SJSA1 (cell line): ENCODE measurements around the gene ANKLE1. TPM values are rescaled to one million over a fixed set of nuclear protein-coding genes. Genes with fewer than 3 reads are reported as not detected.

Experiments
- DNase-seq, 2 experiments: peaks; one replicate each; pipeline ENCODE4 v3.0.0-alpha.2; 2015 to 2020; ENCODE audit warnings: low spot score in 2 of 2, low read depth in 1 of 2
- H3K27ac ChIP-seq: fragments of 250-450 bp; sonication (Bioruptor Pico); 2 replicates; pipeline ENCODE4 v1.5.1; 2020; ENCODE audit warnings: mild to moderate bottlenecking, moderate library complexity
- H3K27me3 ChIP-seq: fragments of 250-450 bp; sonication (Bioruptor Pico); replicated peaks from 2 replicates; pipeline ENCODE4 v1.5.1; 2020; ENCODE audit warnings: mild to moderate bottlenecking, moderate library complexity
- H3K36me3 ChIP-seq: fragments of 250-450 bp; sonication (Bioruptor Pico); 2 replicates; pipeline ENCODE4 v1.5.1; 2020; ENCODE audit warnings: mild to moderate bottlenecking
- H3K4me1 ChIP-seq: fragments of 250-450 bp; sonication (Bioruptor Pico); replicated peaks from 2 replicates; pipeline ENCODE4 v1.6.1; 2021; ENCODE audit warnings: mild to moderate bottlenecking
- H3K4me3 ChIP-seq: fragments of 250-450 bp; sonication (Bioruptor Pico); 2 replicates; pipeline ENCODE4 v1.5.1; 2020; ENCODE audit warnings: mild to moderate bottlenecking
- H3K9me3 ChIP-seq: fragments of 250-450 bp; sonication (Bioruptor Pico); replicated peaks from 2 replicates; pipeline ENCODE4 v1.5.1; 2020; ENCODE audit warnings: mild to moderate bottlenecking
- total RNA-seq: library from RNA; depleted of rRNA; stranded (reverse); fragments of >200 nt; shearing (Covaris generic); gene quantifications from 2 replicates; pipeline ENCODE4 v1.2.3, GENCODE V29; 2014

ANKLE1 gene
- total RNA-seq, 1 experiment from 2014 or later = 0.16 TPM

DNA sequence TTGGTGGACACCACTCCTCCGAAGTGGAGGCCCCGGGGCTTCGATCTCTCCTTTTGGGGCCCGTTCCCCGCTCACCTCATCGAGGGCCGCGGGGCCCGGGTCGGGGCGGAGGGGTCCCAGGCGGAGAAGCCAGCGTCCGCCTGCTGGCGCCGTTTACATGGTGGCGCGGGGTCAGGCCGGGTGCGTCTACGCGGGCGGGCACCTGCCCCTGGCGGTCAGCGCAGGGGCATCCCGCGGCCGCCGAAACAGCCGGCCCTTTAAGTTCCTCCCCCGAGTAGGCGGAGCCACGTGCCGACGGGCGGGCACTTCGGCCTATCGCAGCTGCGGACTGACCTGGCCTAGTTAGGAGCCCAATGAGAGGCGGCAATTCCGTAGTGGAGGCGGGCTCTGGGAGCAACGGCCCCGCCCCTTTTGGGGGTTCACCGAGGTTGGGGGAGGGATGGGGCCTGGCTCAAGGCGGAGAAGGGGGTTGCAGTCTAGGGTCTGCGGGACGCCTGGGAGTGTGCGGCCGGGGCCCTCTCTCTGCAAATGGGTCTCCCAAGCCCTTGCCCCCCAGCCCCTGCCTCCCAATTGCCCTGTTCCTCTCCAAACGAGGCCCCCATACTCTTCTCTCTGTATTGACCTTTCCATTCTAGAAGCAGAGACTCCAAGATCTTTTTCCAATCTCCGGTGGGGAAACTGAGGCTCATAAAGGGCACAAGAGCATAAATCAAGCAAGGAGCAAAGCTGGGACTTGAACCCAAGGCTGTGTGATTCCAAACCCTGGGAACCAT is 21.7 kb downstream of the ANKLE1 start, which contains the start of gene ABHD8:
Gene ABHD8 (minus strand): TSS at position 259 of the 773 bp plus-strand sequence. CDS start 1,809 bp downstream, outside the sequence.
- peak; percentile 81 to 95 for DNase-seq
- H3K27me3 ChIP-seq = no peaks in the 10 kb centered on the region
- no peak within 1 kb of the TSS for H3K27ac ChIP-seq
- peaks cover 11% of the 10 kb centered on the region for H3K4me1 ChIP-seq
- H3K4me3 ChIP-seq = peak within 1 kb of the TSS; percentile 41
- H3K9me3 ChIP-seq = no peaks in the 10 kb centered on the region
- H3K36me3 ChIP-seq = no peaks in the 10 kb centered on the region

DNA sequence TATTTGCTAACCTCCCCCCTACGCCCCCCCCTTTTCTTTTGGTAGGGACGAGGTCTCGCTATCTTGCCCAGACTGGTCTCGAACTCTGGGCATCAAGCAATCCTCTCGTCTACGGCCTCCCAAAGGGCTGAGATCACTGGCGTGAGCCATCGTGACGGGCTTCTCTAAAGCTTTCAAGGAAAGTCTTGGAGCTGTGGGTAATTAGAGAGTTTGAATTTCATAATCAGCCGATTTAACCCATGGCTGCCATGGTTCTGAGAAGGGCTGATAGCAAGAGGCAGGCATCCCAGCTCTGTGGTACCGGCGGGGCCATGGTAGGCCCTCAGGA is 22.2 kb downstream of the ANKLE1 start:
- H3K4me1 ChIP-seq = peaks cover 11% of the 10 kb centered on the region
- H3K4me3 ChIP-seq = no peak overlapping the region
- no peak for DNase-seq
- no peaks in the 10 kb centered on the region for H3K36me3 ChIP-seq
- no peak overlapping the region for H3K27ac ChIP-seq
- H3K9me3 ChIP-seq = no peaks in the 10 kb centered on the region
- H3K27me3 ChIP-seq = no peaks in the 10 kb centered on the region

GRCh38 chr19:17304386-17305215 is 22.9 kb downstream of the ANKLE1 start:
- Histone ChIP-seq H3K4me3 (no peak overlapping the region), H3K4me1 (peaks cover 11% of the 10 kb centered on the region), H3K27me3 (no peaks in the 10 kb centered on the region), H3K27ac (no peak overlapping the region), H3K9me3 (no peaks in the 10 kb centered on the region), H3K36me3 (peaks cover 2% of the 10 kb centered on the region; the same call in 1 of the 2 replicates)
- no peak for DNase-seq

DNA sequence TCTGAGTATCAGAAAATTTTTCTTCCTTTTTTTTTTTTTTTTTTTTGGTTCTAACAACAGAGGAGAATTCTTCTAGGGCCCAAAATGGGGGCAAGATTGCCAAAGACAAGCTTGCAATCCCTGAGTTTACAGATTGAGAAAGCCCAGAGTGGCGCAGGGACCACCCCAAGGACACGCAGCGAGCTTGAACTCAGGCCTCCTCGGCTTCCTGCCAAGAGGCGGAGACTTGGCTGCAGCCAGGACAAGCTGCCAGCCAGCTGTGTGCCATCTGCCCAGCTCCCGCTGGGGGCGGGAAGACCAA is 23.5 kb downstream of the ANKLE1 start:
- Histone ChIP-seq H3K9me3 (no peaks in the 10 kb centered on the region), H3K27me3 (no peaks in the 10 kb centered on the region), H3K27ac (no peak overlapping the region), H3K4me3 (peak overlapping the region; percentile 58; the same call in 1 of the 2 replicates), H3K4me1 (peaks cover 14% of the 10 kb centered on the region), H3K36me3 (peaks cover 6% of the 10 kb centered on the region; the same call in 1 of the 2 replicates)
- DNase-seq = no peak

DNA sequence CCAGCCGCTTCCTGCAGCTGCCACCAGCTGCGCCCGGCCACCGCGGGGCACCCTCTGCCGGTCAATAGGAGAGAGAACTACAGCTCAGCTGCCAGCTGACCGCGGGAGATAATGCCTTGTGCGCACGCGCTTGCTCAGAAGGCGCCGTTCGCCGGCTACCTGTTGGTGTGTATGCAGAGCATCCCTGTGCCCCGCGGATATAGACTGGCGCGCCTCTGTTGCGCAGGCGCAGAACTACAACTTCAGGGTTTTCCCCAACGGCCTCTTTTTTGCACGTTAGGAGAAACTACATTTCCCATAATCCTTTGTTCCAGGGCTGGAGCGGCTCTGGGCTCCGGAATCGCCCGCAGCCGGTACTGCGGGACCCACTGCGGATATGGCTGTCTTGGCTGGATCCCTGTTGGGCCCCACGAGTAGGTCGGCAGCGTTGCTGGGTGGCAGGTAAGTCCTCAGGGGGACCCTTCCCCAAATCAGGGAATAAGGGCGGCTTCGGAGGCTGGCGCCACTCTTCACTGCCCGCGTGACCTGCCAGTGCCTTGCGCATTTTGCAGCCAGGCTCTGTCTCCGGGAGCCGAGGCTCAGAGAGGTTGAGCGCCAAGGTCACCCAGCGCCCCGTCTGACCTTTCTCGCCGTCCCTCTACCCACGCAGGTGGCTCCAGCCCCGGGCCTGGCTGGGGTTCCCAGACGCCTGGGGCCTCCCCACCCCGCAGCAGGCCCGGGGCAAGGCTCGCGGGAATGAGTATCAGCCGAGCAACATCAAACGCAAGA is 24.0 kb downstream of the ANKLE1 start, which contains the start of gene MRPL34:
Gene MRPL34 (plus strand): TSS at position 356 of the 768 bp plus-strand sequence. CDS start 21 bp downstream, at position 377.
- Histone ChIP-seq H3K9me3 (no peaks in the 10 kb centered on the region), H3K27me3 (no peaks in the 10 kb centered on the region), H3K27ac (peak within 1 kb of the TSS; percentile 15), H3K4me3 (peak within 1 kb of the TSS; percentile 58), H3K4me1 (peaks cover 19% of the 10 kb centered on the region), H3K36me3 (peaks cover 9% of the 10 kb centered on the region; the same call in 1 of the 2 replicates)
- peak; percentile 96 to 99 for DNase-seq

DNA sequence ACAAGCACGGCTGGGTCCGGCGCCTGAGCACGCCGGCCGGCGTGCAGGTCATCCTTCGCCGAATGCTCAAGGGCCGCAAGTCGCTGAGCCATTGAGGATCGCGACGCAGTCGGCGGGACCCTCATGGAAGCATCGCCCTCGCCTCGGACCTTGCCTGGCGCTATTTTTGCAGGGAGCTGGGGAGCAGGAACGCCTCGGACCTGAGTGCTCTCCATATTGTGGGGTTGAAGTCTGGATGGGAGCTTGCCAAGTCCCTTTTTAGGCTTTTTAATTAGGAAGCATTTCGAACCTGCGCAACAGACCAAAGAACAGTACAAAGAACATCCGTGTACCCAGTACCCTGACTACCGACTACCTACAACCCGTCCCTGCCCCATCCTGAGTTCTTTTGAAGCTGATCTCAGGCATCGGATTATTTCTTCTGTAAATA is 24.6 kb downstream of the ANKLE1 start:
- no peak for DNase-seq

DNA sequence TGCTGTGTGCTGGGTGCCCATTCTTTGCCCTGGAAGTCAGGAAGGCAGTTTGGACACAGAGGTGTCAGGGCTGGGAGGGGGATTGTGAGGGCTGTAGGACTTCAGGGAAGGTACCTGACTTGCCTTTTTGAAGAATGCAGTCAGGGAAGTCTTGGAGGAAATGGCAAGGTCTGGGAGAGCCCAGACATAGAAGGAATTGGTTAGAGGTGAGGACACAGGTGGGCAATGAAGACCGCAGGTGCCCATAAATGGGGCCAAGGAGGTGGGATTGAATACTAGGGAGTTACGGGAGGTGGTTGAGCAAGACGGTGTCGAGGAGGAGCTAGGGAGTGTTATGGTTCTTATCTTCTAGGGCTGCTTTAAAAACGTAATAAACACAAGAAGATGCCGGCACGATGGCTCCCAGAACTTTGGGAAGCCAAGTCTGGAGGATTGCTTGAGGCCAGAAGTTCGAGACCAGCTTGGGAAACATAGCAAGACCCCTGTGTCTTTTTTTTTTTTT is 26.2 kb downstream of the ANKLE1 start:
- no peak overlapping the region for H3K4me3 ChIP-seq

More for the DNA sequence above, 24.6 kb downstream of the ANKLE1 start:
- Histone ChIP-seq H3K4me3 (peak overlapping the region; percentile 58), H3K9me3 (no peaks in the 10 kb centered on the region), H3K36me3 (peaks cover 11% of the 10 kb centered on the region), H3K4me1 (peaks cover 22% of the 10 kb centered on the region), H3K27me3 (no peaks in the 10 kb centered on the region), H3K27ac (peak overlapping the region; percentile 15; the same call in 1 of the 2 replicates)

GRCh38 chr19:17309198-17309964 is 27.7 kb downstream of the ANKLE1 start, which contains the start of gene DDA1:
DDA1 (plus strand) TSS chr19:17309563; CDS start chr19:17309655, 92 bp downstream.
- Histone ChIP-seq H3K4me1 (peaks cover 33% of the 10 kb centered on the region), H3K9me3 (no peaks in the 10 kb centered on the region), H3K27ac (peak within 1 kb of the TSS; percentile 53), H3K27me3 (no peaks in the 10 kb centered on the region), H3K36me3 (peaks cover 37% of the 10 kb centered on the region), H3K4me3 (peak within 1 kb of the TSS; percentile 69)
- DNase-seq = peak; percentile 97 to 100

More for the DNA sequence above, 26.2 kb downstream of the ANKLE1 start:
- no peaks in the 10 kb centered on the region for H3K9me3 ChIP-seq
- no peak overlapping the region for H3K27ac ChIP-seq
- DNase-seq = no peak
- H3K27me3 ChIP-seq = no peaks in the 10 kb centered on the region
- peaks cover 25% of the 10 kb centered on the region for H3K36me3 ChIP-seq
- H3K4me1 ChIP-seq = peaks cover 38% of the 10 kb centered on the region

DNA sequence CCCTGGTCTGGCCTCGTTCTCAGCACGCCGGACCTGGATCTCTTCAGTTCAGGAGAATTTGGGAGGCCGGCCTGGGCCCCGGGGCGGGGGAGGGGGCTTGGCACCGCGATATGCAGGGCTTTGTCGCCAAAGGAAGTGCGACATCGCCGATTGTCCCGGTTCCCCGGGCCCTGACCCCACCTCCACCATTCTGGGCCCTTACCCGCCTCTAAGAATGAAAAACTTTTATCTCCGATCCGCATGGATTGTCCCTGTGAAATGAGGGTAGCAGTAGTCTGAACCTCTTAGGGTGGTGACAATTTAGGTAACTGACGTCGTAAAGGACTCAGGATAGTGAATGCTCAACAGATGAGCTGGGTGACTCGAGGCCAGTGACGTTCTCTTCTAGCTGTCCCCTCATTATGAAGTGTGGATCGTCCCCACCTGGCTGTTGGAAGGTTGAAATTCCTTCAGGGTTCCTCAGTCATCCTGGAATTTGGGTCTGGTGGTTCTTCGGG is 28.3 kb downstream of the ANKLE1 start:
- peaks cover 42% of the 10 kb centered on the region for H3K36me3 ChIP-seq
- no peak for DNase-seq
- H3K4me3 ChIP-seq = peak overlapping the region; percentile 69
- no peaks in the 10 kb centered on the region for H3K27me3 ChIP-seq
- no peaks in the 10 kb centered on the region for H3K9me3 ChIP-seq
- H3K27ac ChIP-seq = peak overlapping the region; percentile 53
- peaks cover 33% of the 10 kb centered on the region for H3K4me1 ChIP-seq

- peaks cover 55% of the 10 kb centered on the region for H3K36me3 ChIP-seq
- H3K9me3 ChIP-seq = no peaks in the 10 kb centered on the region
- peak overlapping the region; percentile 12 for H3K4me3 ChIP-seq
- no peaks in the 10 kb centered on the region for H3K27me3 ChIP-seq
- peaks cover 29% of the 10 kb centered on the region for H3K4me1 ChIP-seq
- H3K27ac ChIP-seq = peak overlapping the region; percentile 79
- peak; percentile 85 to 93 for DNase-seq
These were observed 29.9 kb downstream of the ANKLE1 start for GRCh38 chr19:17311455-17312188.

- peaks cover 63% of the 10 kb centered on the region for H3K36me3 ChIP-seq
- peaks cover 35% of the 10 kb centered on the region for H3K4me1 ChIP-seq
- DNase-seq = no peak
- H3K9me3 ChIP-seq = no peaks in the 10 kb centered on the region
- H3K27me3 ChIP-seq = no peaks in the 10 kb centered on the region
- peak overlapping the region; percentile 12 for H3K4me3 ChIP-seq
- peak overlapping the region; percentile 79 for H3K27ac ChIP-seq
These were observed 30.8 kb downstream of the ANKLE1 start for GRCh38 chr19:17312189-17313113.
